ENCODE results near the gene RAD51B.

DNA sequence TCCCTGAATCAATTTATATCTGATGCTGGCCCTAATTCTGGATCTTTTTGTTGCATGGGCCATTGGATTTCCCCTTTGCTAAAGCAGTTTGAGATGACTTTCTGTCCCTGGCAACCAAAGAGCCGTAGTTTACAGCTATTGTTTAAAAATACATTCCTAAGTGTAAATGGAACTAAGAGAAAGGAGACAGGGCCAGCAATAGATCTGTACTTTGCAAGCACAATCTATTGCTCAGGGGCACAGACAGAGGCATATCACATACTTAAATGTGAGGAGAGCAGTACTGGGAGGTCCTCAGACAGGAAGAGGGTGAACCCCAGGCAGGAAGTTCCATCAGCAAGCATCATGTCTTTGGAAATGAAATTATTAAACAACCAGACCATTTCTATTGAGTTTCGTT is 846.7 kb downstream of the RAD51B start:
- TF ChIP-seq REST (IDR thresholded peaks at IDR 0.05; ENCODE audit: insufficient replicate concordance, low read depth) (no peak), POLR2AphosphoS5 (IDR thresholded peaks at IDR 0.05; ENCODE audit: low read depth) (no peak), SPI1 (IDR thresholded peaks at IDR 0.05; ENCODE audit: borderline replicate concordance, low read depth) (no peak)
- TF ChIP-seq, protein P1, sequence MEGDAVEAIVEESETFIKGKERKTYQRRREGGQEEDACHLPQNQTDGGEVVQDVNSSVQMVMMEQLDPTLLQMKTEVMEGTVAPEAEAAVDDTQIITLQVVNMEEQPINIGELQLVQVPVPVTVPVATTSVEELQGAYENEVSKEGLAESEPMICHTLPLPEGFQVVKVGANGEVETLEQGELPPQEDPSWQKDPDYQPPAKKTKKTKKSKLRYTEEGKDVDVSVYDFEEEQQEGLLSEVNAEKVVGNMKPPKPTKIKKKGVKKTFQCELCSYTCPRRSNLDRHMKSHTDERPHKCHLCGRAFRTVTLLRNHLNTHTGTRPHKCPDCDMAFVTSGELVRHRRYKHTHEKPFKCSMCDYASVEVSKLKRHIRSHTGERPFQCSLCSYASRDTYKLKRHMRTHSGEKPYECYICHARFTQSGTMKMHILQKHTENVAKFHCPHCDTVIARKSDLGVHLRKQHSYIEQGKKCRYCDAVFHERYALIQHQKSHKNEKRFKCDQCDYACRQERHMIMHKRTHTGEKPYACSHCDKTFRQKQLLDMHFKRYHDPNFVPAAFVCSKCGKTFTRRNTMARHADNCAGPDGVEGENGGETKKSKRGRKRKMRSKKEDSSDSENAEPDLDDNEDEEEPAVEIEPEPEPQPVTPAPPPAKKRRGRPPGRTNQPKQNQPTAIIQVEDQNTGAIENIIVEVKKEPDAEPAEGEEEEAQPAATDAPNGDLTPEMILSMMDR (IDR thresholded peaks at IDR 0.05; ENCODE audit: insufficient read depth, low read length): no peak

All from HL-60 (cell line).